ENCODE data around the gene RNASE3.
A peak's percentile ranks its signal among the peaks of the same experiment; 100 is the strongest.
"Not testable (repeated sequence)": the region's sequence is repeated elsewhere in the genome, so short reads cannot be mapped to it uniquely, and the experiment has no call there.

RNASE3 gene

DNA sequence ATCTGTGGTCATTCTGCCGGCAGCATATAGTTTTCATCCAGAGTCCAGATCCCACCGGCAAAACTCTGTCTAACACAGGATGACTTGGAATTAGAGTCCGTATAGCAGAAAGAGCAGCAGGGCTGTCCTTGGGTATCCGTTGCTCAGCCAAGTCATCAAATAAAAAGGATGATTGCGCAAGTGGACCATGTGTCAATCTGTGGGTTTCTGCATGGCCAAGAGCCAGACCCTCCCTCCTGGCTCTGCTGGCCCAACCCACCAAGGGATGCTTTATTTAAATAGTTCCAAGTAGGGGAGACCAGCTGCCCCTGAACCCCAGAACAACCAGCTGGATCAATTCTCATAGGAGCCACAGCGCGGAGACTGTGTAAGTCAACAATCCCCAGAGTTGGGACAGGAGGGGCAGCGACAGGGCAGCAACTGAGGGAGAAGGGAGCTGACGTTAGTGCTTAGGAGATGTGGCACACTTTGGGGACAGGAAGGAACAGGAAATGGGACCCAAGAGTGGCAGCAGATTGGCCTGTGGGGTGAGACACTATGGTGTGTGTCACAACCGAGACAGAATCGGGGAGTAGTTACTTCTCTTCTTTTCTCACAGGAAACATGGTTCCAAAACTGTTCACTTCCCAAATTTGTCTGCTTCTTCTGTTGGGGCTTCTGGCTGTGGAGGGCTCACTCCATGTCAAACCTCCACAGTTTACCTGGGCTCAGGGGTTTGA lies 28.0 kb downstream of the RNASE3 start:
- peak; percentile 13 for DNase-seq

DNA sequence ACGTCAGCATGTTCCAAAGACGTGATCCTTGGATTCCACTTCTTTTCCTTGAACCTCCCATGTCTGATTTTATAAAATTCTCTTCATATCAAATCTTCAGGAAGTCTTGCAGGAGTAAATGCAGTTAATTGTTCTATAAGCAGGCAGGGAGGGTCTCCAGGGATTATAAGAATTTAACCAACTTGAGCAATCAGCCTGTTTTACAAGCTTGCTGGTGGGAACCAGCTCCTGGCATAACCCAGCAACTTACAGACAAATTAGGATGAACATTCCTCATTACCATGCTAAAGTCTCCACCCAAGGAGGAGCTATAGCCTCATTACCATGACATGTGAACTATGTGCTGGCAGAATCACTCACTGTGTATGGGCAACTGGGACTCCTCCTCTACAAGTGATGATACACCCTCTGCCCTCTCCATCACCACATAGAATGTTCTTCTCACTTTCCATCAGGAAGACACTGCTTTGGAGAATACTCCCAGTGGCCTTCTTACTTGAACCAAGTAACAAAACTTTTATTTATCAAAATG lies 32.6 kb downstream of the RNASE3 start:
- DNase-seq, result not testable (repeated sequence)

DNA sequence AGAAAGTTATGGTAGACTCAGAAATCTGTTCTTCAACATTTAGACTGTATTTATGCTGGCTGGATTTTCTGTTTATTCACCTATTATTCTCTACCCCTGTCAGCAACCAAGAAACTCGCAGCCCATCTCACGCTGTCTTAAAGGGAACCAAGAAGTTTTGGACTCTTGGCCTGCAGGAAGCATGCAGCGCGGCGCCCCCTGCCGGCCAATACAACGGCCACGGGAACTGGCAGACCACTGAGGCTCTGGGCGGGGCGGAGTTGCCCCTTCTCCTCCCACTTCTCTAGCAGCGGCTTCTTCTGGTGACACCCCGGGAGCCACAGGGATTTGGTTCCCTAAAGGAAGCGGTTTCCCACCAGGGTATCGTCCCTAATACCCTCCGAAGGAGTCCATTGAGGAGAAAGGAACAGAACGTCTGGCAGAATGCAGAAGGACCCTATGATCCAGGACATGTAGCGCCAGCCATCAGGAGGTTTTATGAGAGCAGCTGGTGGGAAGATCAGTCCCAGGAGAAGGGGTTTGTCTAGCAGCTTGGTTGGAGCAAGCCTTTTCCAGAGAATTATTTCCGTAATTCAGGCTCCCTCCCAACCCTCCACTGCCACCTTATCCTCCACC lies 43.1 kb downstream of the RNASE3 start:
- DNase-seq, result no peak

DNA sequence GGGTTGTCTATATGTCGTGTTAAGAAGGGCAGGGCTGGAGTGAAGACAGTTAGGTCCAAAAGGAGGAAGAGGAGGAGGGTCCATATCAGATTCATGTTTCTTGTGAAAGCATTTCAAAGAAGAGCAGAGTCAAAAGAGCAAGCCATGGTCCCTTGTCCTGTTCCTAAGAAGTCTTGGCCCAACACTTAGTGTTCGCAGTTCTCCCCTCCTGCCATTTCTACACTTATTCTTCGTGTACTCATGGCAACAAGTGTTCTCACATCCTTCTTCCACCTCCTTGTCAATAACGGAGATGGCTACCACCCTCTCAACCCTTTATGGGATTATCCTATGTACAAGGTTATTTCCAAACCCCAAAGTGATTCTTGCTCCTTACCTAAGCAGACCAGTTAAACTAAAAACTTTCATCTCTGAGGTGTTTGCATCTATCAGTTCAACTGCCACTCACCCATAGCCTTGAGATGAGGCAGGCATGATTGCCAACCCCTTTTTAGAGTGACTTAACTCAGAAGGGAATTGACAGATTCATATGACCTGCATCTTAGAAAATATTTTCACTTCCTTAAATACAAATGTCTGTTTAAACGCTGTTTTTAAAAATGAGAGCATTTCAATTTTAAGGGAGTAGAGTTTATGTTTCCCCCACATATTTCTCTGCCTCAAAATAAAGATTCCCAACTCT lies 44.3 kb downstream of the RNASE3 start:
- DNase-seq, result no peak
